Measurements from ENCODE around the gene SLC45A3.

Gene SLC45A3

GRCh38 chr1:205715628-205716027, 35.3 kb upstream of the SLC45A3 start:
- no peak for TF ChIP-seq CTCF (conservative IDR thresholded peaks at IDR 0.05; ENCODE audit: low read length)
- no peak overlapping the region for H3K4me3 ChIP-seq (ENCODE audit: low read length)
- DNase-seq (ENCODE audit: low read depth): no peak

- no peak overlapping the region for H3K4me3 ChIP-seq (ENCODE audit: low read length)
- no peak for TF ChIP-seq CTCF (conservative IDR thresholded peaks at IDR 0.05; ENCODE audit: low read length)
These were observed 34.6 kb upstream of the SLC45A3 start for GRCh38 chr1:205714906-205715246.

GRCh38 chr1:205714190-205714905, 34.0 kb upstream of the SLC45A3 start:
- no peak for TF ChIP-seq CTCF (conservative IDR thresholded peaks at IDR 0.05; ENCODE audit: low read length)
- H3K4me3 ChIP-seq (ENCODE audit: low read length): no peak overlapping the region
- peak; percentile 79 for DNase-seq (ENCODE audit: low read depth)

More at GRCh38 chr1:205714906-205715246, 34.6 kb upstream of the SLC45A3 start:
- DNase-seq (ENCODE audit: low read depth): no peak

- H3K4me3 ChIP-seq (ENCODE audit: low read length): no peak overlapping the region
- DNase-seq (ENCODE audit: low read depth): peak; percentile 77
- TF ChIP-seq CTCF (conservative IDR thresholded peaks at IDR 0.05; ENCODE audit: low read length): peak; percentile 96
These were observed 31.1 kb upstream of the SLC45A3 start for GRCh38 chr1:205711105-205712048.

GRCh38 chr1:205710201-205711062, 30.1 kb upstream of the SLC45A3 start:
- no peak overlapping the region for H3K4me3 ChIP-seq (ENCODE audit: low read length)
- no peak for TF ChIP-seq CTCF (conservative IDR thresholded peaks at IDR 0.05; ENCODE audit: low read length)
- no peak for DNase-seq (ENCODE audit: low read depth)

GRCh38 chr1:205709640-205710039, 29.3 kb upstream of the SLC45A3 start:
- DNase-seq (ENCODE audit: low read depth): no peak
- no peak overlapping the region for H3K4me3 ChIP-seq (ENCODE audit: low read length)
- no peak for TF ChIP-seq CTCF (conservative IDR thresholded peaks at IDR 0.05; ENCODE audit: low read length)
